Naive thymus-derived CD4-positive, alpha-beta T cell (primary cell): ENCODE measurements around the gene RPE. TPM values are rescaled to one million over a fixed set of nuclear protein-coding genes. Genes with fewer than 3 reads are reported as not detected.
A peak's percentile ranks its signal among the peaks of the same experiment; 100 is the strongest.

Source experiments
- ATAC-seq: fragments of 150-1000 bp; cut with Tn5 transposase; 2 replicates; pipeline ENCODE4 v1.10.0; 2021; ENCODE audit warnings: mild to moderate bottlenecking, moderate library complexity
- CTCF ChIA-PET: fragments of 350-600 bp; sonication (Branson Sonifier 250); formaldehyde crosslinking; loops from one replicate; lab custom pipeline; 2021; ENCODE audit warnings: antibody characterized with exemption; lab: Charles Lee
- POLR2A ChIA-PET: fragments of 350-600 bp; sonication (Branson Sonifier 250); formaldehyde crosslinking; loops from one replicate; lab custom pipeline; 2021; ENCODE audit warnings: antibody characterized with exemption, inconsistent platforms; lab: Charles Lee
- DNase-seq, 9 donors: peaks; one replicate each; pipeline versions ENCODE4 v3.0.0 to v3.0.0-alpha.2; 2020 to 2022; ENCODE audit warnings: mixed read lengths in 1 of 9
- H3K27ac ChIP-seq: one replicate; pipeline ENCODE4 v1.7.0; 2013; ENCODE audit warnings: mild to moderate bottlenecking, low read depth, low read length, moderate library complexity
- H3K27me3 ChIP-seq, 2 donors: one replicate each; pipeline ENCODE4 v1.7.0; 2013; ENCODE audit warnings: low read length in 2 of 2, mild to moderate bottlenecking in 2 of 2, moderate library complexity in 2 of 2; ENCODE audit not compliant: control insufficient read depth in 2 of 2, insufficient read depth in 2 of 2
- H3K36me3 ChIP-seq, 3 experiments: 1 replicate in 2 of 3; 2 replicates in 1 of 3; pipeline ENCODE4 v1.7.0; 2013; ENCODE audit warnings: low read length in 3 of 3, mild to moderate bottlenecking in 3 of 3, moderate library complexity in 1 of 3; ENCODE audit not compliant: insufficient read depth in 3 of 3, control insufficient read depth in 2 of 3
- H3K4me1 ChIP-seq, 2 donors: one replicate each; pipeline ENCODE4 v1.7.0; 2013; ENCODE audit warnings: low read length in 2 of 2, mild to moderate bottlenecking in 2 of 2, moderate library complexity in 1 of 2; ENCODE audit not compliant: control insufficient read depth in 2 of 2, insufficient read depth in 2 of 2
- H3K4me3 ChIP-seq: 2 replicates; pipeline ENCODE4 v1.7.0; 2013; ENCODE audit warnings: mild to moderate bottlenecking, low read length
- H3K9me3 ChIP-seq, 3 experiments: 1 replicate in 2 of 3; 2 replicates in 1 of 3; pipeline ENCODE4 v1.7.0; 2013; ENCODE audit warnings: low read length in 3 of 3; ENCODE audit not compliant: control insufficient read depth in 2 of 3
- H3K27ac Mint-ChIP-seq, 9 donors: one replicate each; pipeline ENCODE4 v1.8.0; 2020 to 2022; ENCODE audit warnings: mixed read lengths in 9 of 9, mild to moderate bottlenecking in 8 of 9, moderate library complexity in 5 of 9, inconsistent platforms in 2 of 9
- H3K27me3 Mint-ChIP-seq, 5 donors: one replicate each; pipeline ENCODE4 v1.8.0; 2021 to 2022; ENCODE audit warnings: mixed read lengths in 5 of 5, mild to moderate bottlenecking in 1 of 5
- H3K36me3 Mint-ChIP-seq, 5 donors: one replicate each; pipeline ENCODE4 v1.8.0; 2020 to 2022; ENCODE audit warnings: mixed read lengths in 5 of 5, mild to moderate bottlenecking in 3 of 5, inconsistent platforms in 1 of 5
- H3K4me1 Mint-ChIP-seq, 7 donors: one replicate each; pipeline ENCODE4 v1.8.0; 2020 to 2022; ENCODE audit warnings: mixed read lengths in 7 of 7, mild to moderate bottlenecking in 3 of 7, inconsistent platforms in 1 of 7
- H3K4me3 Mint-ChIP-seq, 10 donors: one replicate each; pipeline ENCODE4 v1.8.0; 2020 to 2022; ENCODE audit warnings: mild to moderate bottlenecking in 10 of 10, mixed read lengths in 10 of 10, moderate library complexity in 6 of 10, inconsistent platforms in 2 of 10
- H3K9me3 Mint-ChIP-seq, 11 donors: one replicate each; pipeline ENCODE4 v1.8.0; 2020 to 2022; ENCODE audit warnings: mixed read lengths in 11 of 11, mild to moderate bottlenecking in 4 of 11, inconsistent platforms in 1 of 11, moderate library complexity in 1 of 11
- intact Hi-C, 2 donors: fragments of 100-400 bp; cut with micrococcal nuclease; formaldehyde crosslinking; loops; one replicate each; pipeline ENCODE4 v1.15.1; 2023
- polyA plus RNA-seq, 2 donors: library from polyadenylated mRNA; unstranded; fragments of 300-500 nt; fragmentation: Illumina TruSeq; gene quantifications; one replicate each; pipeline ENCODE4 v1.2.3, GENCODE V29; 2021
- total RNA-seq, 6 experiments: library from RNA in 5 of 6; stranded (reverse) in 5 of 6; gene quantifications; 1 replicate in 5 of 6; 2 replicates in 1 of 6; pipeline ENCODE4 v1.2.3 and lab custom pipeline; 2021 to 2026

The RPE gene
- total RNA-seq = 10 to 100 TPM; 15.9 to 47.3 (median 40.8) TPM
- polyA plus RNA-seq = 10 to 100 TPM; 21.1 to 23.7 TPM
- total RNA-seq (lab: John Stamatoyannopoulos, UW) = 16.7 reads per million, percentile 46 among the genes with 10 or more reads in this experiment

- Histone ChIP-seq H3K4me3 (peak within 1 kb of the TSS; percentile 98), H3K4me1 (peaks cover 20 to 34% of the 10 kb centered on the region in 2 donors), H3K9me3 (no peaks in the 10 kb centered on the region), H3K27ac (peak within 1 kb of the TSS; percentile 81), H3K27me3 (no peaks in the 10 kb centered on the region), H3K36me3 (peaks cover 0 to 8% (median 1%) of the 10 kb centered on the region in 3 experiments)
- DNase-seq = peak; percentile 93 to 97 (median 96)
- POLR2A ChIA-PET = interaction anchor here (1.0 kb wide), 1 partner anchor 10 kb away, joined by 4 read pairs; no protein-coding TSS in a partner anchor
- CTCF ChIA-PET = interaction anchor here (0.8 kb wide), 1 partner anchor 12 kb away, joined by 3 read pairs; no protein-coding TSS in a partner anchor
- H3K4me1 Mint-ChIP-seq = peaks cover 42 to 81% (median 64%) of the 10 kb centered on the region in 7 donors
- peak within 1 kb of the TSS; percentile 85 to 99 (median 95) for H3K27ac Mint-ChIP-seq
- peak within 1 kb of the TSS; percentile 88 to 97 (median 95) for H3K4me3 Mint-ChIP-seq
- intact Hi-C loops = loop anchor here (1.0 to 5.0 kb wide), 8 partner anchors 16 to 1975 kb away; partner anchors contain the start of genes LANCL1 (in 2 of the 2), PIKFYVE (in 1 of the 2) and PLEKHM3 (in 1 of the 2)
- ATAC-seq = peak; percentile 100
- H3K36me3 Mint-ChIP-seq = peaks cover 0 to 14% (median 5%) of the 10 kb centered on the region in 5 donors
- no peaks in the 10 kb centered on the region for H3K27me3 Mint-ChIP-seq
- peaks cover 0 to 6% (median 0%) of the 10 kb centered on the region in 11 donors for H3K9me3 Mint-ChIP-seq
These were observed at the start of gene RPE for GRCh38 chr2:210002158-210003157. TSS of gene RPE (plus strand) at chr2:210002638. CDS start at chr2:210002662, 24 bp downstream.

- Mint-ChIP-seq H3K36me3 (peaks cover 0 to 6% (median 0%) of the 10 kb centered on the region in 5 donors), H3K4me1 (no peaks in the 10 kb centered on the region), H3K9me3 (peaks cover 0 to 7% (median 0%) of the 10 kb centered on the region in 11 donors), H3K27ac (no peak overlapping the region), H3K27me3 (peaks cover 17 to 21% (median 18%) of the 10 kb centered on the region in 5 donors), H3K4me3 (no peak overlapping the region)
- no peak overlapping the region for H3K27ac ChIP-seq
- H3K4me1 ChIP-seq = no peaks in the 10 kb centered on the region
- no peak overlapping the region for H3K4me3 ChIP-seq
- no peaks in the 10 kb centered on the region for H3K36me3 ChIP-seq
- ChIA-PET POLR2A (no interaction called here), CTCF (interaction anchor here (0.7 kb wide), 1 partner anchor 53 kb away, joined by 4 read pairs; no protein-coding TSS in a partner anchor)
- no peaks in the 10 kb centered on the region for H3K27me3 ChIP-seq
- no peak for DNase-seq
- no peaks in the 10 kb centered on the region for H3K9me3 ChIP-seq
- ATAC-seq = no peak
- intact Hi-C loops = no loop called here
These were observed 46.2 kb upstream of the RPE start for GRCh38 chr2:209956271-209956670.

GRCh38 chr2:209958016-209958415 lies 44.4 kb upstream of the RPE start:
- no peaks in the 10 kb centered on the region for H3K4me1 ChIP-seq
- Mint-ChIP-seq H3K4me1 (no peaks in the 10 kb centered on the region), H3K36me3 (no peaks in the 10 kb centered on the region), H3K4me3 (no peak overlapping the region), H3K9me3 (no peaks in the 10 kb centered on the region), H3K27me3 (peaks cover 0 to 24% (median 5%) of the 10 kb centered on the region in 5 donors), H3K27ac (no peak overlapping the region)
- ATAC-seq = no peak
- CTCF ChIA-PET = interaction anchor here (1.9 kb wide), 1 partner anchor 237 kb away, joined by 7 read pairs; no protein-coding TSS in a partner anchor
- H3K9me3 ChIP-seq = no peaks in the 10 kb centered on the region
- no peak overlapping the region for H3K27ac ChIP-seq
- no peaks in the 10 kb centered on the region for H3K36me3 ChIP-seq
- POLR2A ChIA-PET = no interaction called here
- no peak overlapping the region for H3K4me3 ChIP-seq
- no peak for DNase-seq
- intact Hi-C loops = no loop called here
- H3K27me3 ChIP-seq = no peaks in the 10 kb centered on the region

GRCh38 chr2:209960045-209960444 lies 42.4 kb upstream of the RPE start:
- Mint-ChIP-seq H3K36me3 (no peaks in the 10 kb centered on the region), H3K4me1 (no peaks in the 10 kb centered on the region), H3K4me3 (no peak overlapping the region), H3K27me3 (peaks cover 0 to 20% (median 0%) of the 10 kb centered on the region in 5 donors), H3K9me3 (no peaks in the 10 kb centered on the region), H3K27ac (no peak overlapping the region)
- H3K36me3 ChIP-seq = no peaks in the 10 kb centered on the region
- no peaks in the 10 kb centered on the region for H3K27me3 ChIP-seq
- H3K4me1 ChIP-seq = no peaks in the 10 kb centered on the region
- no peak for ATAC-seq
- DNase-seq = no peak
- ChIA-PET POLR2A (no interaction called here), CTCF (interaction anchor here (1.0 to 1.1 kb wide), 2 partner anchors 12 to 25 kb away, joined by 3 to 5 read pairs; no protein-coding TSS in a partner anchor)
- intact Hi-C loops = loop anchor here (2.0 to 5.0 kb wide), 2 partner anchors 628 to 1785 kb away; no protein-coding TSS in a partner anchor
- no peak overlapping the region for H3K4me3 ChIP-seq
- H3K9me3 ChIP-seq = no peaks in the 10 kb centered on the region
- H3K27ac ChIP-seq = no peak overlapping the region

GRCh38 chr2:209960676-209961630 lies 41.5 kb upstream of the RPE start:
- Mint-ChIP-seq H3K27me3 (peaks cover 0 to 18% (median 0%) of the 10 kb centered on the region in 5 donors), H3K36me3 (no peaks in the 10 kb centered on the region), H3K27ac (no peak overlapping the region), H3K9me3 (no peaks in the 10 kb centered on the region), H3K4me1 (no peaks in the 10 kb centered on the region), H3K4me3 (no peak overlapping the region)
- CTCF ChIA-PET = interaction anchor here (0.6 to 1.1 kb wide), 5 partner anchors 8 to 236 kb away, joined by 3 to 5 read pairs (median 3); no protein-coding TSS in a partner anchor
- H3K4me1 ChIP-seq = no peaks in the 10 kb centered on the region
- H3K27ac ChIP-seq = no peak overlapping the region
- no peaks in the 10 kb centered on the region for H3K27me3 ChIP-seq
- intact Hi-C loops = loop anchor here (1.0 to 5.0 kb wide), 4 partner anchors 629 to 1786 kb away; no protein-coding TSS in a partner anchor
- no peak overlapping the region for H3K4me3 ChIP-seq
- peak; percentile 77 for ATAC-seq
- peak in 5 of 9 donors; percentile 13 to 30 (median 22) for DNase-seq
- POLR2A ChIA-PET = no interaction called here
- no peaks in the 10 kb centered on the region for H3K9me3 ChIP-seq
- H3K36me3 ChIP-seq = no peaks in the 10 kb centered on the region
